ENCODE measurements around the gene ROBO1.
A peak's percentile ranks its signal among the peaks of the same experiment; 100 is the strongest.

ROBO1 gene

GRCh38 chr3:79436387-79436786 is 331.4 kb downstream of the ROBO1 start:
- no peak for DNase-seq

- DNase-seq: no peak
Measured at GRCh38 chr3:79427081-79427480, 340.7 kb downstream of the ROBO1 start.

GRCh38 chr3:79424811-79425210 is 343.0 kb downstream of the ROBO1 start:
- DNase-seq: no peak

- DNase-seq: no peak
Measured at GRCh38 chr3:79423417-79423816, 344.4 kb downstream of the ROBO1 start.

DNA sequence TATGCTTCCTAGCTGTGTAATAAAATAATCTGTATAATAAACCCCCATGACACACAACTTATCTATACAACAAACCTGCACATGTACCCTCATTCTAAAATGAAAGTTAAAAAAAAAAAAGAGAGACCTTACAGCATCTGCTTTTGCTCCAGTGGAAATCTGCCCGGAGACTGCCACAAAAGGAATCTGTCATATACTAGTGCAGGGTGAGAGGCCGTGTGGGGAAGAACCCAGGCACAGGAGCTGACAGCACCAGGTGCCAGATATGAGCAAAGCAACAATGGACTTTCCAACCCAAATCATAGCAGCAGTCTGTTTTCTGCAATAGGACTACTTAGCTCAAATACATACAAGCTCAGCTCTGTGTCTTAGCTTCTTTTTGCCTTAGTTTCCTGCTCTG is 346.5 kb downstream of the ROBO1 start:
- DNase-seq: no peak

GRCh38 chr3:79418855-79419621 is 348.8 kb downstream of the ROBO1 start:
- DNase-seq: no peak

DNA sequence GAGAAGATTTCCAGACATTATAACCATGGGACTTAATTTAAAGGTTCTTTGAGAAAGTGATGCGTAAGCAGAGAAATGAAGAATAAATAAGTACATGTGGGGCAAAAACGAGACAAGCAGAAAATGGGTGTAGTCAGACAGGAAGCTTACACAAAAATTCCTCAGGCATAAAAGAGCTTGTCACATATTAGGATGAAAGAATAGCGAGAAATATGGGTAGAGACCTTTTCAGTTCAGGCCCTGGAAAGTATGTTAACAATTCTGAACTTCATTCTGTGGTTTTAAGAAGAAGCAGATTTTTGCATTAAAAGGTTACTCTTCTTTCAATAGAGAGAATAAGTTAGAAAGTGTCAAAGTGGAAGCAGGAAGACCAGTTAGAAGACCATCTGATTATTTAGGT is 352.4 kb downstream of the ROBO1 start:
- DNase-seq: no peak

GRCh38 chr3:79414806-79415205 is 353.0 kb downstream of the ROBO1 start:
- peak in 1 of 2 experiments; percentile 11 for DNase-seq

DNA sequence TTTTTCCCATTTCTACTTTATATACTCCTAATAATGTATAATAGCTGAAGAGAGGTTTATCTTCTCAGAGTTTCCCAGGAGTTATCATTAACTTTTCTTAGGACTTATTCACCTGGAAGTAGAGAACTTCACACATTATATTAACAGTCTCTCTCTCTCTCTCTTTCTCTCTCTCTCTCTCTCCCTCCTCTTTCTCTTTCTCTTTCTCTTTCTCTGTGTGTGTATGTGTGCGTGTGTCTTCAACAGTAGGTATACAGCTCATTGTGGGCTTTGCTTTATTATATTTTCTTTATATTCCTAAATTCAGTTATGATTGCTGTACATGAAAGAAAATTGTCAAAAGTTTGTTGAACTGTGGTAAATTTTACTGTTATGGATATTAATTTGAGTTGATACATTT is 353.8 kb downstream of the ROBO1 start:
- no peak for DNase-seq

DNA sequence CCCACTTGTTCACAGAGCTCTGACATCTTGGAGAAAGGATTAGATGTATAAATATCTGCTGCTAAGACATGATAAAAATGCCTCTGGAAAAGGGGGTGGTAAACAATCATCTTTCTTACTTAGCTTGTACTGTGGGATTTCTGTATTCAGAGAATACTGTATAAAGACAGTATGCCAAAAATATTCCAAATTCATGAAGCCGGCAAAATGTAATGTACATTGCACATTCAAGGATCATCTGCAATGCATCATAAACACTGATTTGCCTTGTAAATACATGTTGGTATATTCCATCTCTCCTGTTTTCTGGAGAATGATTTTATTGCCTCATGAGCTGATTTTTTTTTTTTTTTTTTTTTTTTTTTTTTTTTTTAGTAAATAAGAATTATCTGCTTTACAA is 355.3 kb downstream of the ROBO1 start:
- DNase-seq: no peak

DNA sequence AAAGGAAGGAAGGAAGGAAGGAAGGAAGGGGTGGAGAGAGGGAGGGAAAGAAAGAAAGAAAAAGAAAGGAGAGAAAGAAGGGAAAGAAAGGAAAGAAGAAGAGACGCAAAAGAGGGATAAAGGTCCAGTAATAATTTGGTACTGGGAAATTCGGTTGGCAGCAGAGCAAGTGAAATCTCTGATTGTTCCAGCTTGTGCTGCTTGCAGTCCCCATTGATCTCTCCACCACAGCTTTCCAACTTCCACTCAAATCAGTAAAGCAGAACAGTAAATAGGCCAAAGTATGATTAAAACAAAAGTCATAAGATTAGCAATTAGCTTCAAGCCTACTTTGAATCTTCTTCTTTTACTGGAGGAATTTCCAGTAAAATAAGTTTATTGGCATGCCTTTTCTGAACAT is 357.2 kb downstream of the ROBO1 start:
- no peak for DNase-seq

DNA sequence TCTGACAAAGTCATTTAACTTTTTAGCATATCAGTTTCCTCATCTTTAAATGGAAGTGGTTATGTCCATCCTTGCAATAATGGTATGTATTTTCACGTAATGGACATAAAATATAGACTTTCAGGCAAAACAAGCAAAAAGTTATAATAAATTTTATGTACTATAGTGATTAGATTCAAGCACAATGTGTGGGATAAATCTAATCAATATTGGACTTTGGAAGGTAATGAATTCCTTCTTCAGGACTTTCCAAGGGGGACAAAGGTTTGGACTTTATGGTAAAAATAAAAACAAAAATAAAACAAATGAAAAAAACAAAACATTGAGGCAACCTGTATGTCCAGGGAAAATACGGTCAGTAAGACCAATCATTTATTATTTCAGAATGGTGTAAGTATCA is 357.7 kb downstream of the ROBO1 start:
- no peak for DNase-seq

DNA sequence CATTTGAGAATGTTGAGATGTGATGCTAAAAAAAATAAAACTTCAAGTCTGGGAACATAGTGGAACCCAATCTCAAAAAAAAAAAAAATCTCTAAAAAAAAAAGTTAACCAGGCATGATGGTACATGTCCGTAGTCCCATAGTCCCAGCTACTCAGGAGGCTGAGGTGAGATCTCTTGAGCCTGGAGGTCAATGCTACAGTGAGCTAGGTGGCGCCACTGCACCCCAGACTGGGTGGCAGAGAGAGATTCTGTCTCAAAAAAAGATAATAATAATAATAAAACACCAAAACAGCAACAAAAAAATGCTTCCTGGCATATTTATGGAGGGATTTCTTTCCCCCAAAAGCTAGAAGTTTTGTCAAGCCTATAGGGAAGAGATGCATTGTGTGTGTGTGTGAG is 361.6 kb downstream of the ROBO1 start:
- no peak for DNase-seq

DNA sequence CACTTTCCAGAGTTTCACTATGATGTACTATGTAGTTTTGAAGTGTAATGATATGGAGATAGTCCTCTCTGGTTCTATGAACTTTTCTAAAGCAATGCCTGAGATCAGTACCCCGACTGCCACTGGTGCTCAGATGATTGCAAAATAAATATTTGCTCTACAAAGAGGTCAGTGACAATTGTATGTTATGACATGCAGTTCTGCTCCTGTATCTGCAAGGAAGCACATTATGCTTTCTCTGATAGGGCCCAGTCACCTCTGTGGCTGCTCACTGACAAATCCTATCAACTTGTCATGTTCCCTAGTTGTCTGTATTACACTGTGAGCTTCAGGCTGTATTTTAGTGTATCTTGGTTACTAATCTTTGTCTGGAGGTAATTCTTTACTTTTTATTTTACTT is 362.6 kb downstream of the ROBO1 start:
- no peak for DNase-seq

- no peak for DNase-seq
Measured at GRCh38 chr3:79396595-79396994, 371.2 kb downstream of the ROBO1 start.

GRCh38 chr3:79392479-79392878 is 375.3 kb downstream of the ROBO1 start:
- no peak for DNase-seq

DNA sequence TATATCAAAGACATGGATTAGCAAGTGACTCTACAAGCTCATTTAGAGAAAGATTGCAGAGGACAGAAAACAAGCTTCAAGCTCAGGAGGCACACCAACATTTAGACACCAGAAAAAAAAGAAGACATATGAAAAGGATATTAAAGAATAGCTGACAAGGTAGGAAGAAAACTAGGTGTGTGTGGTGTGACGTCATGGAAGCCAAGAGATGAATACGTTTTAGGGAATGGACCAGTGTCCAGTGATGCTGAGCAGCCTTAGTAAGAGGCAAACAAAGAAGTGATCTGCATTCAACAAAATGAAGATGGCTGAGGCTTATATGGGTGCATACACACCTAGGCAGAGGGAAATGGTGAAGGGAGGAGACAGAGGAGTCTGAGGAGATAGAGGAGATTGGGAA is 377.4 kb downstream of the ROBO1 start:
- DNase-seq: no peak

GRCh38 chr3:79385211-79385610 is 382.6 kb downstream of the ROBO1 start:
- DNase-seq: no peak

GRCh38 chr3:79383402-79384012 is 384.3 kb downstream of the ROBO1 start:
- DNase-seq: no peak

- no peak for DNase-seq
Measured at GRCh38 chr3:79380581-79380980, 387.2 kb downstream of the ROBO1 start.

DNA sequence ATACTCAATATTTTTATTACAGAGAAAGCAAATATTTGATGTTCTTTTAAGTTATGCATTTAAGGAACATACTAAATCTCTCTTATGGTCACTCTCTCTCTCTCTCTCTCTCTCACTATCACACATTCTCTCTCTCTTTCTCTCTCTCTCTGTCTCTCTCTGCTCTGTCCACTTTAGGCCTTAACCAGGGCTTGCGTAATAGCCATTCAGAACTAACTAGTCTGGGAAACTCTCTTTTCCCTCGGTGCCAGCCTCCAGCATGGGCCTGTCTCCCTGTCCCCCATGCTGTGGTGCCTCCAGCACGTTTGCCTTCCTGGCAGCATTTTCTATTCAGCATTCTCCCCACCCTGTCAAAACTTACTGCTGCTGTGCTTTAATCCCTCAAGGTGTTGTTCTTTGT is 389.7 kb downstream of the ROBO1 start:
- no peak for DNase-seq

GRCh38 chr3:79369306-79369705 is 398.5 kb downstream of the ROBO1 start:
- DNase-seq: peak; percentile 19 to 22

GRCh38 chr3:79368403-79368802 is 399.4 kb downstream of the ROBO1 start:
- DNase-seq: no peak

GRCh38 chr3:79367803-79368202 is 400.0 kb downstream of the ROBO1 start:
- DNase-seq: no peak

DNA sequence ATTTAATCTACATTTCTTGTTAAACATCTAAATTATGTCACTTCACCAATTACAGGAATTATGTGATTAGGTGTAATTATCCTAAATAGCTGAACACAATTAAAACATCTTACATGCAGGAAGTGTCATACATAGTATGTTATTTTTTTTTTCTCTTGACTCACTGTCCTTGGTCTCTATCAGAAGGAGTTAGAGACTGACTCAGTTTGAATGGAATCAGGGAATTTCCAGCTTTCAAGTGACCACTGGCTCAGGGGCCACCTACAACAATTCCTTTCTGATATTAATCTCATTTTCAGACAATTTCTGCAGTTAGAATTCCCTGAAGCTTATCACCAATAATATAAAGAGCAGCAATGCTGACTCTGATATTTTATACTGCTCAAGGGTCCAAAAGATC is 400.7 kb downstream of the ROBO1 start:
- DNase-seq: no peak

Measured in NCI-H446 (cell line).